Neutrophil (primary cell): ENCODE measurements around the gene ABCC4.

Experiments
- H3K27ac ChIP-seq: fragments of 200-600 bp; sonication (generic); 2 replicates; pipeline ENCODE4 v1.5.1; 2016; ENCODE audit warnings: mild to moderate bottlenecking, moderate library complexity
- H3K27me3 ChIP-seq: fragments of 200-600 bp; sonication (generic); 2 replicates; pipeline ENCODE4 v1.6.0; 2016; ENCODE audit warnings: mild to moderate bottlenecking
- H3K36me3 ChIP-seq: fragments of 200-600 bp; sonication (generic); 2 replicates; pipeline ENCODE4 v1.5.1; 2017
- H3K4me1 ChIP-seq, 2 experiments: fragments of 200-600 bp in 1 of 2; sonication (generic) in 1 of 2; 1 replicate in 1 of 2; 2 replicates in 1 of 2; pipeline versions ENCODE4 v1.5.1 to v1.6.1; 2013 to 2016; ENCODE audit warnings: low read depth in 1 of 2, low read length in 1 of 2, mild to moderate bottlenecking in 1 of 2, moderate library complexity in 1 of 2; ENCODE audit not compliant: control insufficient read depth in 1 of 2, insufficient read depth in 1 of 2
- H3K4me3 ChIP-seq, 2 experiments: fragments of 200-600 bp in 1 of 2; sonication (generic) in 1 of 2; 1 replicate in 1 of 2; 2 replicates in 1 of 2; pipeline ENCODE4 v1.5.1; 2013 to 2016; ENCODE audit warnings: low read depth in 1 of 2, low read length in 1 of 2, mild to moderate bottlenecking in 1 of 2, moderate library complexity in 1 of 2
- H3K9me3 ChIP-seq: fragments of 200-600 bp; sonication (generic); 2 replicates; pipeline ENCODE4 v1.5.1; 2016
- CTCF ChIP-seq: fragments of 200-600 bp; sonication (generic); IDR thresholded peaks from 2 replicates; pipeline ENCODE4 v1.5.1; 2016; ENCODE audit warnings: antibody characterized with exemption

ABCC4 gene

GRCh38 chr13:95086761-95087160 is 214.5 kb downstream of the ABCC4 start:
- H3K36me3 ChIP-seq, result no peaks in the 10 kb centered on the region
- no peak overlapping the region for H3K27ac ChIP-seq
- H3K4me1 ChIP-seq, result no peaks in the 10 kb centered on the region
- no peak for TF ChIP-seq CTCF
- no peaks in the 10 kb centered on the region for H3K9me3 ChIP-seq
- H3K4me3 ChIP-seq, result no peak overlapping the region
- no peaks in the 10 kb centered on the region for H3K27me3 ChIP-seq

GRCh38 chr13:95083758-95084157 is 217.5 kb downstream of the ABCC4 start:
- no peaks in the 10 kb centered on the region for H3K27me3 ChIP-seq

GRCh38 chr13:95083066-95083465 is 218.2 kb downstream of the ABCC4 start:
- no peaks in the 10 kb centered on the region for H3K9me3 ChIP-seq
- H3K4me1 ChIP-seq, result no peaks in the 10 kb centered on the region
- H3K4me3 ChIP-seq, result no peak overlapping the region
- H3K27ac ChIP-seq, result no peak overlapping the region
- H3K36me3 ChIP-seq, result no peaks in the 10 kb centered on the region
- no peaks in the 10 kb centered on the region for H3K27me3 ChIP-seq
- no peak for TF ChIP-seq CTCF

More at GRCh38 chr13:95083758-95084157, 217.5 kb downstream of the ABCC4 start:
- Histone ChIP-seq H3K4me1 (no peaks in the 10 kb centered on the region), H3K4me3 (no peak overlapping the region), H3K9me3 (no peaks in the 10 kb centered on the region), H3K36me3 (no peaks in the 10 kb centered on the region), H3K27ac (no peak overlapping the region)
- TF ChIP-seq CTCF, result no peak

GRCh38 chr13:95075506-95075905 is 225.7 kb downstream of the ABCC4 start:
- H3K4me1 ChIP-seq, result no peaks in the 10 kb centered on the region
- H3K27ac ChIP-seq, result no peak overlapping the region
- TF ChIP-seq CTCF, result no peak
- no peaks in the 10 kb centered on the region for H3K36me3 ChIP-seq
- H3K9me3 ChIP-seq, result no peaks in the 10 kb centered on the region
- H3K27me3 ChIP-seq, result no peaks in the 10 kb centered on the region
- H3K4me3 ChIP-seq, result no peak overlapping the region

- H3K4me1 ChIP-seq, result no peaks in the 10 kb centered on the region
- no peak overlapping the region for H3K27ac ChIP-seq
- TF ChIP-seq CTCF, result no peak
- H3K36me3 ChIP-seq, result no peaks in the 10 kb centered on the region
- H3K9me3 ChIP-seq, result no peaks in the 10 kb centered on the region
- H3K4me3 ChIP-seq, result no peak overlapping the region
- H3K27me3 ChIP-seq, result no peaks in the 10 kb centered on the region
Measured at GRCh38 chr13:95074820-95075219, 226.4 kb downstream of the ABCC4 start.

- Histone ChIP-seq H3K9me3 (no peaks in the 10 kb centered on the region), H3K36me3 (no peaks in the 10 kb centered on the region), H3K27ac (no peak overlapping the region), H3K27me3 (no peaks in the 10 kb centered on the region), H3K4me3 (no peak overlapping the region), H3K4me1 (no peaks in the 10 kb centered on the region)
- TF ChIP-seq CTCF, result no peak
Measured at GRCh38 chr13:95073747-95074311, 227.4 kb downstream of the ABCC4 start.
